H1 (cell line): ENCODE measurements around the gene GPR18.

Source experiments
- CTBP2 ChIP-seq: IDR thresholded peaks from 2 replicates; pipeline ENCODE4 v1.7.0; 2011; ENCODE audit warnings: borderline replicate concordance, mild to moderate bottlenecking, moderate library complexity, mixed read lengths, low read length; ENCODE audit not compliant: insufficient read depth, insufficient read length
- CTCF ChIP-seq, 3 experiments: IDR thresholded peaks; 1 replicate in 2 of 3; 2 replicates in 1 of 3; pipeline versions ENCODE4 v1.5.1 to v1.6.1; 2011; ENCODE audit warnings: low read length in 3 of 3, mild to moderate bottlenecking in 3 of 3, inconsistent platforms in 2 of 3, low read depth in 1 of 3, moderate library complexity in 1 of 3; ENCODE audit not compliant: insufficient read depth in 1 of 3; ENCODE audit errors: control extremely low read depth in 1 of 3
- EP300 ChIP-seq, 2 experiments: IDR thresholded peaks; 1 replicate in 1 of 2; 2 replicates in 1 of 2; pipeline ENCODE4 v1.6.1; 2011 to 2012; ENCODE audit warnings: low read depth in 2 of 2, low read length in 2 of 2, mild to moderate bottlenecking in 2 of 2, borderline replicate concordance in 1 of 2, inconsistent platforms in 1 of 2, moderate library complexity in 1 of 2
- EZH2 ChIP-seq: fragments of 200-600 bp; sonication (generic); IDR thresholded peaks from 2 replicates; pipeline ENCODE4 v1.7.1; 2012; ENCODE audit warnings: low read depth, mild to moderate bottlenecking, moderate library complexity, low read length, inconsistent platforms; ENCODE audit not compliant: severe bottlenecking
- HDAC2 ChIP-seq, 2 experiments: fragments of 300-600 bp in 1 of 2; sonication (generic) in 1 of 2; IDR thresholded peaks; 2 replicates each; pipeline ENCODE4 v1.6.1; 2011 to 2012; ENCODE audit warnings: low read depth in 2 of 2, low read length in 2 of 2, mild to moderate bottlenecking in 2 of 2, moderate library complexity in 2 of 2, borderline replicate concordance in 1 of 2, inconsistent platforms in 1 of 2
- JUN ChIP-seq: IDR thresholded peaks from 2 replicates; pipeline ENCODE4 v1.6.1; 2011; ENCODE audit warnings: low read depth, mild to moderate bottlenecking, improper control_type of control experiment, low read length
- KDM5A ChIP-seq: fragments of 200-600 bp; IDR thresholded peaks from 2 replicates; pipeline ENCODE4 v1.7.1; 2012; ENCODE audit warnings: mild to moderate bottlenecking, low read length, inconsistent platforms, mixed read lengths
- POLR2A ChIP-seq, 2 experiments: IDR thresholded peaks; 1 replicate in 1 of 2; 2 replicates in 1 of 2; pipeline ENCODE4 v1.6.1; 2011; ENCODE audit warnings: low read depth in 2 of 2, low read length in 2 of 2, mild to moderate bottlenecking in 2 of 2; ENCODE audit errors: control extremely low read depth in 1 of 2
- RAD21 ChIP-seq, 2 experiments: IDR thresholded peaks in 1 of 2; conservative IDR thresholded peaks in 1 of 2; 2 replicates each; pipeline ENCODE4 v1.6.1; 2011; ENCODE audit warnings: low read depth in 2 of 2, low read length in 2 of 2, improper control_type of control experiment in 1 of 2, inconsistent platforms in 1 of 2, mild to moderate bottlenecking in 1 of 2, moderate library complexity in 1 of 2
- SIX5 ChIP-seq: IDR thresholded peaks from 2 replicates; pipeline ENCODE4 v1.6.1; 2011; ENCODE audit warnings: mild to moderate bottlenecking, low read depth, low read length
- SP2 ChIP-seq: IDR thresholded peaks from 2 replicates; pipeline ENCODE4 v1.6.1; 2012; ENCODE audit warnings: mild to moderate bottlenecking, low read length, inconsistent platforms
- TEAD4 ChIP-seq: IDR thresholded peaks from 2 replicates; pipeline ENCODE4 v1.6.1; 2012; ENCODE audit warnings: low read depth, low read length, inconsistent platforms, mixed read lengths
- USF2 ChIP-seq: IDR thresholded peaks from 2 replicates; pipeline ENCODE4 v1.6.1; 2011; ENCODE audit warnings: low read length, improper control_type of control experiment

- TF ChIP-seq USF2 (no peak), CTCF (IDR thresholded peaks at IDR 0.05; ENCODE audit: control extremely low read depth in 1 of 3, insufficient read depth in 1 of 3, low read depth in 1 of 3, low read length in 3 of 3) (no peak), SP2 (no peak), TEAD4 (no peak), SIX5 (no peak), KDM5A (no peak), JUN (no peak), EZH2 (no peak), CTBP2 (no peak), HDAC2 (IDR thresholded peaks at IDR 0.05; ENCODE audit: borderline replicate concordance in 1 of 2, low read depth in 2 of 2, low read length in 2 of 2) (no peak), RAD21 (IDR thresholded peaks at IDR 0.05 in 1 of 2, conservative IDR thresholded peaks at IDR 0.05 in 1 of 2; ENCODE audit: low read depth in 2 of 2, low read length in 2 of 2) (no peak), EP300 (IDR thresholded peaks at IDR 0.05; ENCODE audit: borderline replicate concordance in 1 of 2, low read depth in 2 of 2, low read length in 2 of 2) (no peak), POLR2A (IDR thresholded peaks at IDR 0.05; ENCODE audit: control extremely low read depth in 1 of 2, low read depth in 2 of 2, low read length in 2 of 2) (no peak)
Measured at GRCh38 chr13:99225078-99225477, 33.1 kb downstream of the GPR18 start.
